Measurements from ENCODE around the gene MAGIX.

The MAGIX gene

GRCh38 chrX:49183701-49184281 is 21.2 kb downstream of the MAGIX start:
- DNase-seq (ENCODE audit: low read depth in 2 of 2), result no peak

DNA sequence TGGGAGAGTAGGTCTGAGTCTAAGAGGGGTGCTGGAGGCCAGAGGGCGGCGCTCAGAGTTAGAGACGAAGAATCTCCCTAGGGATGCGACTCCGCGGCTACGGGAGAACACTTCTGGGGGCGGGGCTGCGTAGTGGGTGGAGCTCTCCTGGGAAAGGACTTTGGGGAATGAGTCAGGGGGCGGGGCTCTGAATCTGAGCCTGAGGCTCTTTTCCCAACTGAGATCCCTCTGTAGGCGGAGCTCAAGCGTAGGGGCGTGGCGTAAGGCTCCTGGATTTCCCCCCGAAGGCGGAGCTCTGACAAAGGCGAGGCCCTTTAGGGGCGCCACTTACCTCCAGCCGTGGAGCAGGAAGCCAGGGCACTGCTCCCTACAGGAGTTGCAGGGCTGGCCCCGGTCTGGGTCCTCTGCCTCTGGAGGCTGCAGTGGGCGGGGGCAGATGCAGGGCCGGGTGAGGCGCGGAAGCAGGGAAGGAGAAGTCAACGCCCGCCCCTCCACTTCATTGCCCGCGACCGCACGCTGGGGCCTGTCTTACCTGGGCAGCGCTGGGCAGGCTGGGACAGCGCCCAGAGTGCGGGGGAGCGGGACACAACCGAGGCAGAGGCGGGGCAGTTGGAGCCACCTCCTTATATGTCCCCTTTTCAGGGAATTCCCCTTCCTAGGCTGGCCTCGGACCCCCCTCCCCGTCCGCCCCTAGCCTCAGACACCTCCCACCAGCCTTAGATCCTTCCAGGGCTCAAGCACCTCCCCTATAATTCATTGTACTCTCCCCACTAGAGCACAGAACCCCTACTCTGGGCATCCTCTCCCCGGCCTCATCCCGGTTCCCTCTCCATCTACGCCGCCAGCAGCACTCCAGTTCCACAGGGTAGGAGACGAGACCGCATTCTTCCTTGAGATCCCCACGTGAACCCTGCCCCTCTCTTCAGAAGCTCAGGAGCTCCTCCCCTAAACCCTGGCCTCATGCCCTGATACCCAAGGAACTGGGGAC is 22.0 kb downstream of the MAGIX start:
- DNase-seq (ENCODE audit: low read depth in 2 of 2), result peak; percentile 73 to 76

- DNase-seq (ENCODE audit: low read depth in 2 of 2), result no peak
Measured at GRCh38 chrX:49186125-49187027, 23.8 kb downstream of the MAGIX start, which contains the start of gene PRICKLE3. Gene PRICKLE3, minus strand, starts transcription at chrX:49186373. Its CDS starts 76 bp downstream, at chrX:49186297.

DNA sequence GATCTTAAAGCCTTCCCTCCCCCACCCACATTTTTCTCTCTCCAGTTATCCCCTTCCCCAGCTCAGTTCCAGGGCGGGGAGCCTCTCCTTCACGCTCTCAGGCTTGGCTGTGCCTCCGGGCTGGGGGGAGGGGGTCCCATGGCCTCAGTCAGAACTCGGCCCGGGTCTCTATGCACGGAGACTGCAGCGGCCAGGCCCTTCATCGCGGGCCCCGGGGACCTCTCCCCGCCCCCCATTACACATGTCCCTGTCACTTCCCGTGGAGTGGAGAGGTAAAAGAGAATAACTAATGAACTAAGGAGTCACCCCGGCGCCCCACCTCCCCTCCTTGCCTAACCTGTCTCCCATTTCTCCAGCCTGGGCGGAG is 24.5 kb downstream of the MAGIX start:
- DNase-seq (ENCODE audit: low read depth in 2 of 2), result no peak

- no peak for DNase-seq (ENCODE audit: low read depth in 2 of 2)
Measured at GRCh38 chrX:49187526-49187925, 25.0 kb downstream of the MAGIX start.

DNA sequence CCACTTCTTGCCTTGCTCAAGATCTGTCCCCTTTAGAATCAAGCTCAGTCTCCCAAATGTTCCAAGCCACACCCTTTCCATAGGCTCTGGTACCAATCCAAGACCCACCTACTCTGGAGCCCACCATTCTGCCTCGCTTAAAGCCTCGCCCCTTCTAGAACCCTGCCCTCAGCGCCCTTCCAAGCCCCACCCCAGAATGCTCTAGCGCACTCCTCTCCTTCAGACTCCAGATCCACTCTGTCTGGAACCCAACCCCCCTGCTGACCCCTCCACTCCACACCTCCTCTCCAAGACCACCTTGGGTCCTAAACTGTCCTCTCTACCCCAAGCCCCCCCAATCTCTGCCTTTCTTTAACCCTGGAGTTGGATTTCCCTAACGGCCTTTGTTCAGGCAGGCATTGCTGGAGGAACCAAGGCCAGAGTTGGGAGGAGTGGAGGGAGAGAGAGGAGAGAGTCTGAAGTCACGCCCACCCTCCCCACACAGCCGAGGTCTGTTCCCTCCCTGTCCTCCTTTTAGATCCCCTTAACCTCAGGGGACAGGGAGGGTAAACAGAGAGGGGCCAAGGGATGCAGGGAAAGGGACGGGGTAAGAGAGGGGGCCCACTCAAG is 26.0 kb downstream of the MAGIX start:
- DNase-seq (ENCODE audit: low read depth in 2 of 2), result no peak

DNA sequence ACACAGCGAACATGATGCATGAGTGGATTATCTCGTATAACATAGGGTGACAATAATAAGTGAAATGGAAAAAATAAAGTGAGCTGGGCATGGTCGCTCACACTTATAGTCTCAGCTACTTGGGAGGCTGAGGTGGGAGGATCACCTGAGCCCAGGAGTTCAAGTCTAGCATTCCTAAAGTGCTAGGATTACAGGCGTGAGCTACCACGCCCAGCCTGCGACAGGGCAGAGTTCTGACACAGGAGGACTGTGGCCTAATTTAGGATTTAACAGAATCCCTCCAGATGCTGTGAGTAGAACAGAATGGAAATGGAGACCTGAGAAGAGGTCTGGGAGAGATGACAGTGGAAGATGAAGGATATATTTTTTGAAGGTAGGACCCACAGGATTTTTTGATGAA is 27.0 kb downstream of the MAGIX start:
- DNase-seq (ENCODE audit: low read depth in 2 of 2), result no peak

GRCh38 chrX:49190821-49191573 is 28.4 kb downstream of the MAGIX start:
- peak; percentile 98 for DNase-seq (ENCODE audit: low read depth in 2 of 2)

- DNase-seq (ENCODE audit: low read depth in 2 of 2), result no peak
Measured at GRCh38 chrX:49191574-49192011, 29.0 kb downstream of the MAGIX start.

DNA sequence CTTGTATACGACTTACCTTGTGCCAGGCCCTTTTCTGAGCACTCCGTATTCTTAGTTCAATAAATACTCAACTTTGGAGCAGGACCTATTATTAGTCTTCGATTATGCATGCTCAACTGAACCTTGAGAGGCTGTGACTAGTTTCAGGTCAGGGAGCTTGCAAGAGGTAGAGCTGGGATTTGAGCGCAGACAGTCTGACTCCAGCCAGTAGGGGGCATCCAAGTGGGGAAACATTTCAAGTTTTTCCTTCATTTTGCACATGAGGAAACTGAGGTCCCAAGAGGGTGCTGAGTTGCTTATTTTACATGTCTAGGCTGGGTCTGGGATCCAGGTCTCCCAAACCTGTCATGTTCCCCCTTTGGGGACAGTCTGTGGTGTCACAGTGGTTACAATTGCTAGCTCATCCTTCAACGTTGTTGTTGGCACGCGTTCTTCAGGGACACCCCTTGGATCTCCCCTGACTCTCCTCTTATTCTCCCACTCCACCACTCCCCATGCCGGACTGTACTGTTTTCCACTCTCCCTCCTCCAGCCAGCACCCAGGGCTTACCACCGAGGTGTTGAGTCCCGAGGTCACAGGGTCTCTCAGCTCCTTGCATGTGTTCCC is 30.3 kb downstream of the MAGIX start:
- DNase-seq (ENCODE audit: low read depth in 2 of 2), result no peak

DNA sequence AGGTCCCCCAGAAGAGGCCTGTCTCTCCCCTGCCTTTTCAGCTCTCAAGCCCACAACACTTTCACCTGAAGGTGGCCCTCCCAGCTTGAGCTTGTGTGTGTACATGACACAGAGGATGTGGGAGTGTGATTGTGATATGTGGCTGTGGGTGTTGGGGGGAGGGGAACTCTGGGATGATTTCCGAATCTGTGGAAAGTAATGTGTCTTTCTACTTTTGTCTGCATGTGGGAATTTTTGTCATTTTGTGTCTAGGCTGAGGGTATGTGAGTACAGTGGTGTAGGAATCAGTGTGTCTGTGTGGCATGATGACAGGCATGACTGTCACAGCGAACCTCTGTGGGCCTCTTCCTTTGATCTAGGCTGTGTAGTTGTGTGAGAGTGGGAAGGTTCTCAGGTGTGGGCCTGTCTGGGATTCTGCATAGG is 31.0 kb downstream of the MAGIX start:
- no peak for DNase-seq (ENCODE audit: low read depth in 2 of 2)

DNA sequence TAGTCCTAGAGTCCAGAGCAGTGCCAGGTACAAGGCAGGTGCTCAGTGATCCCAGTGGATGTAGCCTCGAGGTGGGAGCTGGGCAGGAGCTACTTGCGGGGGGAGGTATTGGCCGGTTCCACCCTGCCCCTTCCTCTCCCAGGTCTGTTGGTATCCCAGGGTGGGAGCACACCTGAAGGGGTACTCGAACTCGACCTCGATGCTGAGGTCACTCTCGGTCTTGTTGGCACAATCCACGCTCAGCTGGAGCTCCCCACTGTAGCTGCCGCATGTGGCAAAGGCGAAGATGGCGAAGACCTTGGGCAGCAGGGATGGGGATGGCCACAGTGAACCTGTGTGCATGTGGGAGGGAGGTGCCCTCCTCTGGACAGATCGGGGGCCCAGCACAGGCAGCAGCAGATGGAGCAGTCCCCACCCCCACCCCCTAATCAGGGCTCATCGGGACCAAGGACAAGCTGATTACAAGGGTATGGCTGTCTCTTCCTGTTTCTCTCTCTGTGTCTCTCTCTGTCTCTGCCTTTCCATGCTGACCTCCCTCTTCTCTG is 35.1 kb downstream of the MAGIX start:
- DNase-seq (ENCODE audit: low read depth in 2 of 2), result no peak

- DNase-seq (ENCODE audit: low read depth in 2 of 2), result no peak
Measured at GRCh38 chrX:49198540-49199314, 36.2 kb downstream of the MAGIX start.

DNA sequence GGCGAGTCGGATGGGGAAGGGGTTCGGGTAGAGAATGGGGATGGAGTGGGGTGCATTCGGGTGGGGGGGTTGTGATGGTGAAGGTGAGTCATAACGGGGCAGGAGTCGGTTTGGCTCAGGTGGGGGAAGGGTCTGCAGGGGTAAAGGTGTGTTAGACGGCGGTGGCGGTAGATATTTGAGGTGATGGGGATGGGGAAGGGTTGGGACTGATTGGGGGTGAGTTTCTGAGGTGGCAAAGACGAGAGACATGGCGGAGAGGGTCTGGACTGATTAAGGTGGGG is 36.7 kb downstream of the MAGIX start:
- no peak for DNase-seq (ENCODE audit: low read depth in 2 of 2)

- peak; percentile 65 to 69 for DNase-seq (ENCODE audit: low read depth in 2 of 2)
Measured at GRCh38 chrX:49199906-49200771, 37.6 kb downstream of the MAGIX start, which contains the start of gene SYP. Gene SYP, minus strand, starts transcription at chrX:49200193. Its CDS starts 7 bp downstream, at chrX:49200186.

GRCh38 chrX:49202022-49202421 is 39.5 kb downstream of the MAGIX start:
- DNase-seq (ENCODE audit: low read depth in 2 of 2), result no peak

DNA sequence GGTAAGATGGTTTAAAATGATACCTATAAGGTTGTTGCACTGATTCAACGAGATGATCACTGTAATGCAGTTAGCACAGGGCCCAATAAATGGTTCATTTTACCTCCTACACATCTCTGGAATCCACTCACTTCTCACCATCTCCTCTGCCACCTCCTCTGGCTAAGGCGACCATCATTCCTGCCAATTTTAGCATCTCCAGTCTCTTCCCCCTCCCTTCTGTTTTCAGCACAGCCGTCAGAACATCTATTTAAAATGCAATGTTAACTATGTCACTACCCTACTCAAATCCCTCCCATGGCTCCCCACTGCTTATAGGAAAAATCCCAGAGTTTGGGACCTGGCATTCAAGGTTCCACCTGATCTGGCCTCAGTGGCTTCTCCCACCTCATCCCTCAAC is 41.0 kb downstream of the MAGIX start:
- DNase-seq (ENCODE audit: low read depth in 2 of 2), result no peak

DNA sequence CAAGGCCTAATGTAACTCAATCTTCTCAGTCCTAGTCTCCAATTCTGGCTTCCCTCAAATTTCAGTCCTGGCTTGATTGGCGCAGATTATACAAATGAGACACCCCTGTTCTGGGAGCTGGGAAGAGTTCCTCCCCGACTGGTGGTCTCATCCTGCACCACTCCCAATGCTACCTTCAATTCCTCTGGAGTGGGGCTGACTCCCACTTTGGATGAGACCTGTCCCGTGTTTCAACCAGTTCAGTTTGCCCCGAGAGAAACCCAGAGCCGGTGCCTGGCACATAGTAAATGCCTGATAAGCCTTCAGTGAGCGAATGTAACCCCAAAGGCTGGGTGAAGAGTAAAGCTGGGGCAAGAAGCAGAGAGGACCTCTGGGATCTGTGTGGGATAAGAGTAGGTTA is 41.5 kb downstream of the MAGIX start:
- no peak for DNase-seq (ENCODE audit: low read depth in 2 of 2)

Data from fibroblast of skin of left quadriceps (primary cell).